KMS-11 (cell line): ENCODE results near the gene SLC7A8.

ENCODE experiments used
- H2AFZ ChIP-seq: fragments of 200-600 bp; sonication (generic); 2 replicates; pipeline ENCODE4 v1.6.1; 2016; ENCODE audit warnings: antibody characterized with exemption, mixed run types, low read depth
- H3K27ac ChIP-seq: fragments of 200-600 bp; sonication (generic); 2 replicates; pipeline ENCODE4 v1.6.1; 2016; ENCODE audit warnings: mild to moderate bottlenecking, mixed run types
- H3K27me3 ChIP-seq: fragments of 200-600 bp; sonication (generic); 2 replicates; pipeline ENCODE4 v1.6.1; 2017; ENCODE audit warnings: mild to moderate bottlenecking, low read depth, mixed run types, moderate library complexity; ENCODE audit not compliant: insufficient read depth
- H3K36me3 ChIP-seq: fragments of 200-600 bp; sonication (generic); 2 replicates; pipeline ENCODE4 v1.6.1; 2017; ENCODE audit warnings: mild to moderate bottlenecking, mixed run types; ENCODE audit not compliant: insufficient read depth
- H3K4me1 ChIP-seq: fragments of 200-600 bp; sonication (generic); 2 replicates; pipeline ENCODE4 v1.6.1; 2016; ENCODE audit warnings: mild to moderate bottlenecking, low read depth, mixed run types; ENCODE audit not compliant: poor library complexity, severe bottlenecking
- H3K4me2 ChIP-seq: fragments of 200-600 bp; sonication (generic); 2 replicates; pipeline ENCODE4 v1.7.0; 2016; ENCODE audit warnings: mild to moderate bottlenecking, mixed run types
- H3K4me3 ChIP-seq: fragments of 200-600 bp; sonication (generic); IDR thresholded peaks from 2 replicates; pipeline ENCODE4 v1.6.1; 2017; ENCODE audit warnings: low read depth, low read length, mixed read lengths; ENCODE audit not compliant: insufficient read depth
- H3K79me2 ChIP-seq: fragments of 200-600 bp; sonication (generic); 2 replicates; pipeline ENCODE4 v1.6.1; 2016; ENCODE audit warnings: low read depth, mixed run types; ENCODE audit not compliant: insufficient read depth
- H3K9ac ChIP-seq: fragments of 200-600 bp; sonication (generic); 2 replicates; pipeline ENCODE4 v1.6.1; 2016; ENCODE audit warnings: mild to moderate bottlenecking, mixed run types
- H4K20me1 ChIP-seq: fragments of 200-600 bp; sonication (generic); 2 replicates; pipeline ENCODE4 v1.6.1; 2016; ENCODE audit warnings: mild to moderate bottlenecking, mixed run types; ENCODE audit not compliant: insufficient read depth
- TF ChIP-seq, protein P1 (sequence below): fragments of 200-600 bp; sonication (generic); conservative IDR thresholded peaks from 2 replicates; pipeline ENCODE4 v1.6.1; 2017; ENCODE audit warnings: low read depth, mild to moderate bottlenecking, antibody characterized with exemption, low read length, moderate library complexity, mixed read lengths

Gene SLC7A8

DNA sequence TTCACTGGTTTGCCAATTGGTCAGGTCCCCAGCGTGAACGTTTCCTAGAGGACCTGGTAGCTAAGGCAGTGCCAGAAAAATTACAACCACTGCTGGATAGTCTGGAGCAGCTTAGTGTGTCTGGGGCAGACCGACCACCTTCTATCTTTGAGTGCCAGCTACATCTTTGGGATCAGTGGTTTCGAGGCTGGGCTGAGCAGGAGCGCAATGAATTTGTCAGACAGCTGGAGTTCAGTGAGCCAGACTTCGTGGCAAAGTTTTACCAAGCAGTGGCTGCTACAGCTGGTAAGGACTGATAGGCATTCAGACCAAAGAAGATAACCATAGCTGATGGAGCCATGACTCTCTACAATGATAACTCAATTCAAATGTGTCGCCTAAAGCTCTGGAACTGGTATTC is 85.7 kb downstream of the SLC7A8 start:
- no peak overlapping the region for H3K4me2 ChIP-seq
- H2AFZ ChIP-seq, result no peak overlapping the region
- H3K27me3 ChIP-seq, result no peaks in the 10 kb centered on the region
- H4K20me1 ChIP-seq, result no peaks in the 10 kb centered on the region
- H3K79me2 ChIP-seq, result peaks cover 35% of the 10 kb centered on the region
- no peaks in the 10 kb centered on the region for H3K36me3 ChIP-seq
- H3K27ac ChIP-seq, result no peak overlapping the region
- H3K9ac ChIP-seq, result no peak overlapping the region
- H3K4me3 ChIP-seq, result no peak overlapping the region
- H3K4me1 ChIP-seq, result peaks cover 14% of the 10 kb centered on the region
- TF ChIP-seq, protein P1, sequence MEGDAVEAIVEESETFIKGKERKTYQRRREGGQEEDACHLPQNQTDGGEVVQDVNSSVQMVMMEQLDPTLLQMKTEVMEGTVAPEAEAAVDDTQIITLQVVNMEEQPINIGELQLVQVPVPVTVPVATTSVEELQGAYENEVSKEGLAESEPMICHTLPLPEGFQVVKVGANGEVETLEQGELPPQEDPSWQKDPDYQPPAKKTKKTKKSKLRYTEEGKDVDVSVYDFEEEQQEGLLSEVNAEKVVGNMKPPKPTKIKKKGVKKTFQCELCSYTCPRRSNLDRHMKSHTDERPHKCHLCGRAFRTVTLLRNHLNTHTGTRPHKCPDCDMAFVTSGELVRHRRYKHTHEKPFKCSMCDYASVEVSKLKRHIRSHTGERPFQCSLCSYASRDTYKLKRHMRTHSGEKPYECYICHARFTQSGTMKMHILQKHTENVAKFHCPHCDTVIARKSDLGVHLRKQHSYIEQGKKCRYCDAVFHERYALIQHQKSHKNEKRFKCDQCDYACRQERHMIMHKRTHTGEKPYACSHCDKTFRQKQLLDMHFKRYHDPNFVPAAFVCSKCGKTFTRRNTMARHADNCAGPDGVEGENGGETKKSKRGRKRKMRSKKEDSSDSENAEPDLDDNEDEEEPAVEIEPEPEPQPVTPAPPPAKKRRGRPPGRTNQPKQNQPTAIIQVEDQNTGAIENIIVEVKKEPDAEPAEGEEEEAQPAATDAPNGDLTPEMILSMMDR, result no peak

DNA sequence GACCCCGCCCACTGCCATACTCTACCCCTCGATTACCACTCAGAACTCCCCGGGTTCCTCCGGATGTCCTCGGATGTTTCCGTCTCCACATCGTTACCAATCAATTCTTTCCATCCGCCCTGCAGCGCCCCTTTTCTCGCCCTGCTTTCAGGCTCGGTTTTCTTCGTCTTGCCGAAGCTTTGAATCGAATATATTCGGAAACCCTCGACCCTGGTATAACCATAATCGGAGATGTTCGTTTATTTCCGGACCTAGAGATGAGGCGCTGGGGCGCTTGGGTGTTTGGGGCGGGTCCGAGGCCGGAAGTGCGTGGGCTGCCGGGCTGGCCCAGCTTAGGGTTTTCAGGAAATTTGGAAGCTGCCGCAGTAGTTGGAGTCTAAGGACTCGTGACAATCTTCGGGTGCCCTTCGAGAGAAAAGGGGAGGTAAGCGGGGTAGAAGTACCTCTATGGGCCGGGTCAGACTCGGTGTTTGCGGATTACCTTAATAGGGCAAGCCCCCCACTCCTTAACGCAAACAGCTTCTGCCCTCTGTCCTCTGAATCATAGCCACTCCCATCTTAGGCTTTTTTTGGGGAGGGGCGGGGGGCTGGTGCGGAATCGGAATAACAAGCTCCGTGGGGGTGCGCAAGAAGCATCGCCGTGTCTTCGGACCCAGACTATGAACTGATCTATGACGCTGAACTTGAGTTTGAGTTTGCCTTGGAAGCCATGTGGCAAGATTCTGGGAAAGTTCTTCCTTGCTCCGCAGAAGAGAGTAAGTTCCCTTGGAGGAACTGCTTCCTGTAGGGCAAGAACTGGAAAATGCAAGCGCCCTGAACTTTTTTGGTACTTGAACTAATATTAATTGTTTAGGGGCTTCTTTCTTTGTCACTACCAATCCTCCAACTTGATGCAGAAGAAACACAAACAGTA is 88.0 kb downstream of the SLC7A8 start, which contains the start of gene C14orf119:
Gene C14orf119, plus strand, starts transcription at position 310 of the 913 bp plus-strand sequence. CDS start 2,154 bp downstream, outside the sequence.
- Histone ChIP-seq H3K4me2 (peak within 1 kb of the TSS; percentile 87), H3K79me2 (peaks cover 44% of the 10 kb centered on the region), H3K9ac (peak within 1 kb of the TSS; percentile 86), H3K36me3 (no peaks in the 10 kb centered on the region), H3K27ac (peak within 1 kb of the TSS; percentile 82), H3K27me3 (no peaks in the 10 kb centered on the region), H3K4me1 (peaks cover 17% of the 10 kb centered on the region), H4K20me1 (no peaks in the 10 kb centered on the region), H3K4me3 (no peak within 1 kb of the TSS), H2AFZ (peak within 1 kb of the TSS; percentile 55)
- TF ChIP-seq, protein P1, result no peak

DNA sequence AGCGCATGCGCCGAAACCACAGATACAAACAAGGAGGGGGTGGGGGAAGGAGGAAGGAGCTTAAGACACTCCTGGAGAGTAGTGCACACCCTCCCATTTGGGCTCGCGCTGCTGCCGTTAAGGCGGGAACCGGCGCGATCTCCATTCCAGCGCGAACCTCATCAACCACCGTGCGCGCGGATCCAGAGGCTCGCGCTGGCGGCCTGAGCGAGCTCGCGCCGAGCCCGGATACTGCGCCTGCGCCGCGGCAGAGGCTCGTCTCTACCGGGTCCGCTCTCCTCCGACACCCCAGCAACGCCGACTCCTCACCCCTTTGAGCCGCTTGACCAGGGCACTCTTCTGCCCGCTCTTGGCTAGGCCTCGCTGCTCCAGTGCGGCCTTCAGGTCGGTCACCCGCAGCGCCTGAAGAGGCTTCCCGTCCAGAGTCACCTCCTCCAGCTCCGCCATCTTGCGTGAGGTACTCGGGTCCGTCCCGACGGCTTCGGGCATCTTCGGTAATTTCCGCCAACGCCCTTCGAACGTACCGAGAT is 88.7 kb downstream of the SLC7A8 start, which contains the start of gene ACIN1:
Gene ACIN1, minus strand, starts transcription at position 471 of the 530 bp plus-strand sequence. Its CDS starts 24 bp downstream, at position 447.
- Histone ChIP-seq H3K36me3 (no peaks in the 10 kb centered on the region), H3K4me1 (peaks cover 17% of the 10 kb centered on the region), H3K4me2 (peak within 1 kb of the TSS; percentile 87), H4K20me1 (no peaks in the 10 kb centered on the region), H2AFZ (peak within 1 kb of the TSS; percentile 55), H3K4me3 (no peak within 1 kb of the TSS), H3K27ac (peak within 1 kb of the TSS; percentile 82), H3K9ac (peak within 1 kb of the TSS; percentile 86), H3K27me3 (no peaks in the 10 kb centered on the region), H3K79me2 (peaks cover 44% of the 10 kb centered on the region)
- TF ChIP-seq, protein P1, result no peak

DNA sequence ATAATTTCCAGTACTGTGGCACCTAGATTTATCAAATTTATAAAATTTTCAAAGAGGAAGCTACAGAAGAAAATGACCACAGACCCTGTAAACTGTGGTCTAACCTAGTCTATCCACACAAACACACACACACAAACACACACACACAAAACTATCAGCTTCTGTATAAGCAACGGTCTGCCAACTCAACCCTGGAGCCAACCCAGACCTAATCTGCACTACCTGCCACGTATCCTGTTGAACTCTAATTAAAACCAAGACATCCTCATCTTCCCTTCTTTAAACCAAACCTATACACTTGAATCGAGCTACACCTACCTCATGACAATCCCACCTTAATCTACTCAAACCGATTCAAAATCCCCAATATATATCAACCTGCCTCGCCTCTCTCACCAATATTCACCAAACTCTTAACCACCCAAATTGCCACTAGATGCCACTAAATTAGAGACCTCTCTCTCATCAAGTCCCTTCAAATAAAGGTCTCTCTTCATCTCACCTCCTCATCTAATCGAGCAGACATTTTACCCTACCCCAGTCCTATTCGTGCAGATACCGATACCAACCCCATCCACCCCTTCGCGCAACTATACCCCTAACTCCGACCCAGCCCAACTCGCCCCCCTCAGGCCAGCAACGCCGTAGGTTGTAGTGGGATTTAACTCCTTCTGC is 89.3 kb downstream of the SLC7A8 start:
- H3K27me3 ChIP-seq, result no peaks in the 10 kb centered on the region
- H3K9ac ChIP-seq, result peak overlapping the region; percentile 86; the same call in 1 of the 2 replicates
- peaks cover 17% of the 10 kb centered on the region for H3K4me1 ChIP-seq
- TF ChIP-seq, protein P1, result no peak
- H3K4me3 ChIP-seq, result no peak overlapping the region
- H3K79me2 ChIP-seq, result peaks cover 44% of the 10 kb centered on the region
- peak overlapping the region; percentile 55; the same call in 1 of the 2 replicates for H2AFZ ChIP-seq
- H3K36me3 ChIP-seq, result no peaks in the 10 kb centered on the region
- H3K27ac ChIP-seq, result peak overlapping the region; percentile 82
- no peaks in the 10 kb centered on the region for H4K20me1 ChIP-seq
- peak overlapping the region; percentile 87 for H3K4me2 ChIP-seq
